K562 (cell line): Measurements from ENCODE around the gene SLC41A3. TPM values are rescaled to one million over a fixed set of nuclear protein-coding genes. Genes with fewer than 3 reads are reported as not detected.

ENCODE experiments used
- ATAC-seq: fragments of 200-7000 bp; cut with Tn5 transposase; 3 replicates; pipeline ENCODE4 v1.9.1; 2020; ENCODE audit warnings: moderate library complexity
- BruUV-seq: library from RNA; stranded (reverse); fragments of 400-500 nt; replicated peaks from 2 replicates; lab custom pipeline; 2021; lab: Mats Ljungman, UMichigan
- CTCF ChIA-PET: fragments of 300-600 bp; formaldehyde crosslinking; extraction: SDS; loops from one replicate; lab custom pipeline; 2021; ENCODE audit warnings: low intra/inter-chr PET ratio; lab: Yijun Ruan, JAX
- POLR2A ChIA-PET: fragments of 300-600, 350-650 bp; sonication (Branson Sonifier 250); formaldehyde crosslinking; extraction: SDS; loops from one replicate; lab custom pipeline; 2021; ENCODE audit warnings: antibody characterized with exemption, inconsistent platforms; lab: Yijun Ruan, JAX
- DNase-seq, 4 experiments: peaks; one replicate each; pipeline versions ENCODE4 v3.0.0 to v3.0.0-alpha.2; 2011 to 2018; ENCODE audit warnings: low spot score in 3 of 4, mixed read lengths in 3 of 4; ENCODE audit errors: extremely low read depth in 1 of 4
- FAIRE-seq: peaks from 2 replicates; lab custom pipeline; 2011; peaks lifted over from hg19 to GRCh38; lab: Jason Lieb, UNC
- H2AFZ ChIP-seq: 2 replicates; pipeline ENCODE4 v1.6.0; 2011; ENCODE audit warnings: low read depth, low read length, control low read depth, inconsistent platforms
- H3K27ac ChIP-seq: fragments of 200-600 bp; 3 replicates; pipeline ENCODE4 v1.8.0; 2011; ENCODE audit warnings: low read depth, mild to moderate bottlenecking, control low read depth, inconsistent platforms, low read length, moderate library complexity, mixed read lengths; ENCODE audit errors: extremely low read depth
- H3K27me3 ChIP-seq, 2 experiments: fragments of 300-600 bp in 1 of 2; 2 replicates in 1 of 2; 3 replicates in 1 of 2; pipeline versions ENCODE4 v1.6.0 to v1.8.0; 2011; ENCODE audit warnings: inconsistent platforms in 2 of 2, low read length in 2 of 2, mild to moderate bottlenecking in 1 of 2, mixed read lengths in 1 of 2, moderate library complexity in 1 of 2; ENCODE audit not compliant: control insufficient read depth in 2 of 2, insufficient read depth in 2 of 2
- H3K36me3 ChIP-seq: fragments of 300-600 bp; 3 replicates; pipeline ENCODE4 v1.8.0; 2011; ENCODE audit warnings: mild to moderate bottlenecking, low read length, inconsistent platforms; ENCODE audit not compliant: control insufficient read depth, insufficient read depth
- H3K4me1 ChIP-seq, 2 experiments: fragments of 200-600 bp in 1 of 2; replicated peaks in 1 of 2; 2 replicates in 1 of 2; 3 replicates in 1 of 2; pipeline versions ENCODE4 v1.5.1 to v1.8.0; 2011; ENCODE audit warnings: inconsistent platforms in 2 of 2, low read length in 2 of 2, mild to moderate bottlenecking in 1 of 2, mixed read lengths in 1 of 2, moderate library complexity in 1 of 2; ENCODE audit not compliant: control insufficient read depth in 2 of 2, insufficient read depth in 2 of 2
- H3K4me2 ChIP-seq: 2 replicates; pipeline ENCODE4 v1.6.1; 2011; ENCODE audit warnings: low read length, control low read depth, inconsistent platforms, mixed read lengths; ENCODE audit not compliant: insufficient read depth
- H3K4me3 ChIP-seq: fragments of 200-600 bp; sonication (generic), shearing (Covaris generic); 2 replicates; pipeline ENCODE4 v1.5.1; 2016; ENCODE audit warnings: control low read depth, inconsistent platforms
- H3K79me2 ChIP-seq: fragments of 200-600 bp; 3 replicates; pipeline ENCODE4 v1.8.0; 2011; ENCODE audit warnings: low read length, inconsistent platforms; ENCODE audit not compliant: control insufficient read depth, insufficient read depth
- H3K9ac ChIP-seq, 2 experiments: 2 replicates each; pipeline versions ENCODE4 v1.6.0 to v1.6.1; 2011; ENCODE audit warnings: low read depth in 2 of 2, low read length in 2 of 2, control low read depth in 1 of 2, inconsistent platforms in 1 of 2, mild to moderate bottlenecking in 1 of 2, mixed read lengths in 1 of 2; ENCODE audit not compliant: insufficient read depth in 1 of 2
- H3K9me1 ChIP-seq: one replicate; pipeline ENCODE4 v1.6.0; 2011; ENCODE audit warnings: inconsistent platforms, mild to moderate bottlenecking, low read length, moderate library complexity; ENCODE audit not compliant: control insufficient read depth, insufficient read depth
- H3K9me3 ChIP-seq: replicated peaks from 2 replicates; pipeline ENCODE4 v1.5.1; 2011; ENCODE audit warnings: low read depth, low read length, inconsistent platforms; ENCODE audit not compliant: control insufficient read depth, insufficient read depth
- H4K20me1 ChIP-seq: replicated peaks from 2 replicates; pipeline ENCODE4 v1.6.1; 2011; ENCODE audit warnings: low read length, inconsistent platforms, mixed read lengths; ENCODE audit not compliant: control insufficient read depth, insufficient read depth
- ARID1B ChIP-seq: fragments of 450-650 bp; IDR thresholded peaks from 2 replicates; pipeline ENCODE4 v1.6.1; 2016; ENCODE audit warnings: antibody characterized with exemption, mild to moderate bottlenecking, inconsistent platforms
- CC2D1A ChIP-seq: fragments of 450-650 bp; IDR thresholded peaks from 2 replicates; pipeline ENCODE4 v1.6.1; 2017; ENCODE audit warnings: mild to moderate bottlenecking
- KAT7 ChIP-seq: sonication (generic); formaldehyde crosslinking; IDR thresholded peaks from 2 replicates; pipeline ENCODE4 v1.8.0; 2022; ENCODE audit warnings: missing genetic modification reagents, mild to moderate bottlenecking, borderline replicate concordance
- MTA3 ChIP-seq: fragments of 450-650 bp; formaldehyde crosslinking; IDR thresholded peaks from 2 replicates; pipeline ENCODE4 v1.6.1; 2017; ENCODE audit warnings: mild to moderate bottlenecking, borderline replicate concordance
- NFE2 ChIP-seq: IDR thresholded peaks from 2 replicates; pipeline ENCODE4 v1.6.1; 2014; ENCODE audit warnings: antibody characterized with exemption, low read depth
- NONO ChIP-seq, 2 experiments: fragments of 200-400 bp in 1 of 2; fragments of 450-650 bp in 1 of 2; formaldehyde crosslinking in 1 of 2; IDR thresholded peaks; 2 replicates each; pipeline ENCODE4 v1.6.1; 2017; ENCODE audit warnings: low read depth in 2 of 2, mild to moderate bottlenecking in 2 of 2, moderate library complexity in 2 of 2, low read length in 1 of 2
- PHB ChIP-seq: fragments of 250-450 bp; sonication (Bioruptor Pico); IDR thresholded peaks from 2 replicates; pipeline ENCODE4 v1.5.0; 2021
- POLR2AphosphoS2 ChIP-seq: IDR thresholded peaks from 2 replicates; pipeline ENCODE4 v1.6.1; 2012; ENCODE audit warnings: low read length, improper control_type of control experiment
- PPARD ChIP-seq: fragments of 250-450 bp; sonication (Bioruptor Pico); IDR thresholded peaks from 2 replicates; pipeline ENCODE4 v1.8.0; 2022; ENCODE audit warnings: inconsistent platforms, mild to moderate bottlenecking, moderate library complexity
- RB1 ChIP-seq: fragments of 450-650 bp; IDR thresholded peaks from 2 replicates; pipeline ENCODE4 v1.6.1; 2017; ENCODE audit warnings: low read depth, mild to moderate bottlenecking
- ZNF184 ChIP-seq: sonication (generic); formaldehyde crosslinking; IDR thresholded peaks from 2 replicates; pipeline ENCODE4 v1.5.0; 2020; ENCODE audit warnings: missing genetic modification reagents
- ZNF217 ChIP-seq: sonication (generic); formaldehyde crosslinking; IDR thresholded peaks from 2 replicates; pipeline ENCODE4 v1.8.0; 2022; ENCODE audit warnings: mild to moderate bottlenecking, missing genetic modification reagents
- WGBS: fragments of 100-300 bp; shearing (Covaris generic); methylation state at CpG from one replicate; pipeline ENCODE4 v1.1.6; 2016; ENCODE audit warnings: low coverage, mixed read lengths; ENCODE audit not compliant: insufficient coverage; ENCODE audit errors: missing lambda C conversion rate; 5-methylcytosine and 5-hydroxymethylcytosine counted together
- in situ Hi-C: fragments of 300-500 bp; cut with MboI; formaldehyde crosslinking; loops from 4 replicates; pipeline ENCODE4 v1.15.0; 2018; ENCODE audit warnings: inconsistent platforms, mixed read lengths
- intact Hi-C: fragments of 100-400 bp; cut with micrococcal nuclease; formaldehyde crosslinking; loops from 2 replicates; pipeline ENCODE4 v1.14.2; 2022
- polyA plus RNA-seq, 8 experiments: library from polyadenylated mRNA; depleted of rRNA in 4 of 8; stranded (reverse) in 5 of 8; unstranded in 3 of 8; fragments of >200 nt; fragmentation: Nextera tagmentation in 2 of 8; fragmentation: Illumina TruSeq in 1 of 8; extraction: Ambion mirVana in 2 of 8; extraction: Trizol in 1 of 8; gene quantifications; 2 replicates each; pipeline versions ENCODE4 v1.2.1 to v1.2.3, GENCODE V29; 2011 to 2014; ENCODE audit warnings: inconsistent platforms in 1 of 8, missing spikeins in 1 of 8
- total RNA-seq, 7 experiments: library from RNA; depleted of rRNA in 6 of 7; stranded (reverse); fragments of >200 nt in 6 of 7; fragmentation: Illumina TruSeq in 2 of 7; extraction: Trizol in 2 of 7; gene quantifications; 2 replicates each; pipeline versions ENCODE4 v1.2.1 to v1.2.3, GENCODE V29; 2011 to 2021; ENCODE audit warnings: low replicate concordance in 1 of 7
- TF ChIP-seq, protein P1 (sequence below): fragments of 450-650 bp; conservative IDR thresholded peaks from 2 replicates; pipeline ENCODE4 v1.6.1; 2016; ENCODE audit warnings: missing genetic modification characterization, low read depth, mild to moderate bottlenecking, control low read depth, missing compliant biosample characterization
- TF ChIP-seq, protein P2 (sequence below): IDR thresholded peaks from 2 replicates; pipeline ENCODE4 v1.6.1; 2016; ENCODE audit warnings: missing genetic modification characterization, missing compliant biosample characterization

Gene SLC41A3
- total and polyA plus RNA-seq, 9 of the 15 experiments (the other 6 are each of a cell fraction or from before 2014, with no cell fraction given): 4.1 to 20.7 (median 11.2) TPM

DNA sequence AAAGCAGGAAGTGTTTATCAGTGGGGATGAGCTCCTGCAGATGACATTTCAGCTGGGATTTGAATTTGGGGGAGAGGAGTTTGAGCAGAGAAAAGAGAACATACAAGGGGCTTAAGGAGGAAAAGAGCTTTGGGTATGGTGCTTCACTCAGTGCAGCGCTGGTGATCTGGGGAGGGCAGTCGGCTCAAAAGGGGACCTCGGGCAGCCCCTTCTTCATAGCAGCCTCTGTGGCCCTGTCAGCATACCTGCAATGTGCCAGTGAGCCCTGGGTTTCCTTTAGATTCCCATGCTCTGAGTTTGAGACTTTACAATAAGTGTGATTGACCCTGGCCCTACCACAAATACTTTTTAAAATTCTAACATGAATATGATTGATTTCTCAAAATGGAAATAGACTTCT lies 74.7 kb downstream of the SLC41A3 start:
- POLR2A ChIA-PET: no interaction called here
- no peak overlapping the region for H3K4me2 ChIP-seq
- 56% methylated on average over 2 of the region's 3 CpGs for WGBS
- H3K9me1 ChIP-seq: no peaks in the 10 kb centered on the region
- no peaks in the 10 kb centered on the region for H3K9me3 ChIP-seq
- CTCF ChIA-PET: no interaction called here
- no peaks in the 10 kb centered on the region; a peak in 1 of 5 replicates for H3K4me1 ChIP-seq
- peaks cover 2% of the 10 kb centered on the region; the same call in 1 of the 3 replicates for H3K36me3 ChIP-seq
- in situ Hi-C loops: no loop called here
- H3K9ac ChIP-seq: no peak overlapping the region
- TF ChIP-seq ARID1B (no peak), ZNF184 (CRISPR knock-in tag) (no peak)
- TF ChIP-seq, protein P1, sequence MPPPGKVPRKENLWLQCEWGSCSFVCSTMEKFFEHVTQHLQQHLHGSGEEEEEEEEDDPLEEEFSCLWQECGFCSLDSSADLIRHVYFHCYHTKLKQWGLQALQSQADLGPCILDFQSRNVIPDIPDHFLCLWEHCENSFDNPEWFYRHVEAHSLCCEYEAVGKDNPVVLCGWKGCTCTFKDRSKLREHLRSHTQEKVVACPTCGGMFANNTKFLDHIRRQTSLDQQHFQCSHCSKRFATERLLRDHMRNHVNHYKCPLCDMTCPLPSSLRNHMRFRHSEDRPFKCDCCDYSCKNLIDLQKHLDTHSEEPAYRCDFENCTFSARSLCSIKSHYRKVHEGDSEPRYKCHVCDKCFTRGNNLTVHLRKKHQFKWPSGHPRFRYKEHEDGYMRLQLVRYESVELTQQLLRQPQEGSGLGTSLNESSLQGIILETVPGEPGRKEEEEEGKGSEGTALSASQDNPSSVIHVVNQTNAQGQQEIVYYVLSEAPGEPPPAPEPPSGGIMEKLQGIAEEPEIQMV (tag): no peak
- TF ChIP-seq, all 486 proteins: peak for 0
- Histone ChIP-seq H3K79me2 (no peaks in the 10 kb centered on the region), H3K27me3 (no peaks in the 10 kb centered on the region), H3K4me3 (no peak overlapping the region), H2AFZ (no peak overlapping the region), H4K20me1 (no peaks in the 10 kb centered on the region), H3K27ac (no peak overlapping the region)
- no TSS peak for BruUV-seq
- no peak for ATAC-seq
- no peak for DNase-seq
- intact Hi-C loops: no loop called here
- FAIRE-seq: no peak

DNA sequence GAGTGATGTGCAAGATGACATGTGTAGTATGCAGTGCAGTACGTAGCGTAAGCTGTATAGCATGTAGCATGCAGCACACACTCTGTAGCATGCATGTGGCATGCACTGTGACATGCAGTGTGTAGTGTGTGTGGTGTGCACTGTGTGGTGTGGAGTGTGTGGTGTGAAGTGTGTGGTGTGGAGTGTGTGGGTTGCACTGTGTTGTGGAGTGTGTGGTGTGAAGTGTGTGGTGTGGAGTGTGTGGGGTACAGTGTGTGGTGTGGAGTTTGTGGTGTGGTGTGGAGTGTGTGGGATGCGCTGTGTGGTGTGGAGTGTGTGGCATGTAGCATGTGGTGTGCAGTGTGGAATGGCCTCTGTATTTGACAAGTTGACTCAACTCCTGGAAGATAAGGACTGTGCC lies 75.7 kb downstream of the SLC41A3 start:
- ChIA-PET POLR2A (no interaction called here), CTCF (no interaction called here)
- in situ Hi-C loops (no loop called here), intact Hi-C loops (no loop called here)
- H3K4me2 ChIP-seq: no peak overlapping the region
- no peaks in the 10 kb centered on the region for H3K79me2 ChIP-seq
- no peaks in the 10 kb centered on the region for H3K9me1 ChIP-seq
- H3K9ac ChIP-seq: no peak overlapping the region
- 78% methylated on average over 3 of the region's 3 CpGs for WGBS
- BruUV-seq: no TSS peak
- H3K27ac ChIP-seq: no peak overlapping the region
- no peak for ATAC-seq
- H4K20me1 ChIP-seq: no peaks in the 10 kb centered on the region
- H3K4me1 ChIP-seq: no peaks in the 10 kb centered on the region; a peak in 1 of 5 replicates
- no peak for DNase-seq
- H2AFZ ChIP-seq: no peak overlapping the region
- no peak for FAIRE-seq
- H3K27me3 ChIP-seq: no peaks in the 10 kb centered on the region
- peaks cover 2% of the 10 kb centered on the region; the same call in 1 of the 3 replicates for H3K36me3 ChIP-seq
- H3K9me3 ChIP-seq: no peaks in the 10 kb centered on the region
- no peak overlapping the region for H3K4me3 ChIP-seq
- TF ChIP-seq KAT7 (CRISPR knock-in tag) (no peak), ZNF217 (CRISPR knock-in tag) (no peak), NFE2 (no peak), MTA3 (no peak), PPARD (CRISPR knock-in tag) (no peak), POLR2AphosphoS2 (no peak), PHB (CRISPR knock-in tag) (no peak), RB1 (no peak), NONO (IDR thresholded peaks at IDR 0.05; ENCODE audit: low read depth in 2 of 2, low read length in 1 of 2) (no peak), CC2D1A (no peak)
- TF ChIP-seq, protein P2, sequence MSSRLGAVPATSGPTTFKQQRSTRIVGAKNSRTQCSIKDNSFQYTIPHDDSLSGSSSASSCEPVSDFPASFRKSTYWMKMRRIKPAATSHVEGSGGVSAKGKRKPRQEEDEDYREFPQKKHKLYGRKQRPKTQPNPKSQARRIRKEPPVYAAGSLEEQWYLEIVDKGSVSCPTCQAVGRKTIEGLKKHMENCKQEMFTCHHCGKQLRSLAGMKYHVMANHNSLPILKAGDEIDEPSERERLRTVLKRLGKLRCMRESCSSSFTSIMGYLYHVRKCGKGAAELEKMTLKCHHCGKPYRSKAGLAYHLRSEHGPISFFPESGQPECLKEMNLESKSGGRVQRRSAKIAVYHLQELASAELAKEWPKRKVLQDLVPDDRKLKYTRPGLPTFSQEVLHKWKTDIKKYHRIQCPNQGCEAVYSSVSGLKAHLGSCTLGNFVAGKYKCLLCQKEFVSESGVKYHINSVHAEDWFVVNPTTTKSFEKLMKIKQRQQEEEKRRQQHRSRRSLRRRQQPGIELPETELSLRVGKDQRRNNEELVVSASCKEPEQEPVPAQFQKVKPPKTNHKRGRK (tag): no peak
